Liver (tissue), 3 donors: ENCODE data around the gene DISP3.

Experiments
- ATF3 ChIP-seq: IDR thresholded peaks from 2 replicates; pipeline ENCODE4 v1.6.1; 2016; ENCODE audit warnings: antibody characterized with exemption
- CTCF ChIP-seq: fragments of 150-350 bp; IDR thresholded peaks from 2 replicates; pipeline ENCODE4 v1.5.1; 2017; ENCODE audit warnings: improper control_type of control experiment, low read depth, low read length; ENCODE audit not compliant: missing input control
- HNF4A ChIP-seq, 2 donors: conservative IDR thresholded peaks; 2 replicates each; pipeline ENCODE4 v1.6.1; 2016; ENCODE audit warnings: antibody characterized with exemption in 2 of 2, mild to moderate bottlenecking in 2 of 2
- MAX ChIP-seq: IDR thresholded peaks from 2 replicates; pipeline ENCODE4 v1.6.1; 2016; ENCODE audit warnings: antibody characterized with exemption
- RAD21 ChIP-seq, 2 donors: IDR thresholded peaks; 2 replicates each; pipeline ENCODE4 v1.6.1; 2016; ENCODE audit warnings: antibody characterized with exemption in 2 of 2, mild to moderate bottlenecking in 2 of 2
- TAF1 ChIP-seq: conservative IDR thresholded peaks from 2 replicates; pipeline ENCODE4 v1.6.1; 2016; ENCODE audit warnings: antibody characterized with exemption, mild to moderate bottlenecking
- donor health status: healthy.
- donor health status: healthy.

GRCh38 chr1:11576109-11576875, 97.3 kb downstream of the DISP3 start:
- TF ChIP-seq CTCF (no peak), RAD21 (IDR thresholded peaks at IDR 0.05) (no peak), TAF1 (no peak), ATF3 (no peak), MAX (no peak), HNF4A (conservative IDR thresholded peaks at IDR 0.05) (no peak)
